Liver (tissue), 9 donors: Measurements from ENCODE around the gene ZNF468. TPM values are rescaled to one million over a fixed set of nuclear protein-coding genes. Genes with fewer than 3 reads are reported as not detected.

Source experiments
- DNase-seq: peaks from one replicate; pipeline ENCODE4 v3.0.0-alpha.2; 2017; ENCODE audit warnings: low spot score
- H3K27ac ChIP-seq, 2 donors: one replicate each; pipeline ENCODE4 v1.7.0; 2013; ENCODE audit warnings: inconsistent platforms in 2 of 2, low read length in 2 of 2, control low read depth in 1 of 2, low read depth in 1 of 2, mild to moderate bottlenecking in 1 of 2
- H3K27me3 ChIP-seq, 4 donors: one replicate each; pipeline versions ENCODE4 v1.6.1 to v1.7.0; 2013; ENCODE audit warnings: low read length in 3 of 4, inconsistent platforms in 1 of 4, mild to moderate bottlenecking in 1 of 4, moderate library complexity in 1 of 4; ENCODE audit not compliant: control insufficient read depth in 4 of 4, insufficient read depth in 4 of 4
- H3K36me3 ChIP-seq, 4 donors: one replicate each; pipeline versions ENCODE4 v1.6.1 to v1.7.0; 2013; ENCODE audit warnings: low read length in 3 of 4, mild to moderate bottlenecking in 3 of 4, low read depth in 1 of 4, moderate library complexity in 1 of 4; ENCODE audit not compliant: control insufficient read depth in 4 of 4, insufficient read depth in 3 of 4
- H3K4me1 ChIP-seq, 4 donors: one replicate each; pipeline versions ENCODE4 v1.6.1 to v1.7.0; 2013; ENCODE audit warnings: low read length in 3 of 4, mild to moderate bottlenecking in 3 of 4, moderate library complexity in 1 of 4; ENCODE audit not compliant: control insufficient read depth in 4 of 4, insufficient read depth in 4 of 4
- H3K4me3 ChIP-seq, 3 donors: one replicate each; pipeline versions ENCODE4 v1.6.1 to v1.7.0; 2013; ENCODE audit warnings: low read length in 3 of 3, control low read depth in 1 of 3, low read depth in 1 of 3, mild to moderate bottlenecking in 1 of 3
- H3K9ac ChIP-seq, 2 donors: one replicate each; pipeline ENCODE4 v1.7.0; 2013; ENCODE audit warnings: low read length in 2 of 2, mild to moderate bottlenecking in 2 of 2, moderate library complexity in 2 of 2, control low read depth in 1 of 2, low read depth in 1 of 2
- H3K9me3 ChIP-seq, 4 donors: one replicate each; pipeline versions ENCODE4 v1.6.1 to v1.7.0; 2013; ENCODE audit warnings: low read length in 3 of 4; ENCODE audit not compliant: control insufficient read depth in 4 of 4
- CTCF ChIP-seq: fragments of 150-350 bp; IDR thresholded peaks from 2 replicates; pipeline ENCODE4 v1.5.1; 2017; ENCODE audit warnings: improper control_type of control experiment, low read depth, low read length; ENCODE audit not compliant: missing input control
- EGR1 ChIP-seq, 2 donors: IDR thresholded peaks; 2 replicates each; pipeline ENCODE4 v1.6.1; 2016 to 2018; ENCODE audit warnings: antibody characterized with exemption in 2 of 2, low read depth in 2 of 2
- FOXA1 ChIP-seq: IDR thresholded peaks from 2 replicates; pipeline ENCODE4 v1.6.1; 2016; ENCODE audit warnings: antibody characterized with exemption
- FOXA2 ChIP-seq: IDR thresholded peaks from 2 replicates; pipeline ENCODE4 v1.6.1; 2016; ENCODE audit warnings: antibody characterized with exemption
- GABPA ChIP-seq, 2 donors: IDR thresholded peaks in 1 of 2; conservative IDR thresholded peaks in 1 of 2; 2 replicates each; pipeline ENCODE4 v1.6.1; 2016; ENCODE audit warnings: antibody characterized with exemption in 2 of 2, mild to moderate bottlenecking in 1 of 2, moderate library complexity in 1 of 2
- HNF4A ChIP-seq, 2 donors: conservative IDR thresholded peaks; 2 replicates each; pipeline ENCODE4 v1.6.1; 2016; ENCODE audit warnings: antibody characterized with exemption in 2 of 2, mild to moderate bottlenecking in 2 of 2
- HNF4G ChIP-seq: IDR thresholded peaks from 2 replicates; pipeline ENCODE4 v1.6.1; 2016; ENCODE audit warnings: antibody characterized with exemption
- JUND ChIP-seq, 2 donors: IDR thresholded peaks; 2 replicates each; pipeline ENCODE4 v1.6.1; 2016; ENCODE audit warnings: antibody characterized with exemption in 2 of 2
- MAX ChIP-seq: IDR thresholded peaks from 2 replicates; pipeline ENCODE4 v1.6.1; 2016; ENCODE audit warnings: antibody characterized with exemption
- NR2F2 ChIP-seq: IDR thresholded peaks from 2 replicates; pipeline ENCODE4 v1.6.1; 2016; ENCODE audit warnings: antibody characterized with exemption
- RAD21 ChIP-seq, 2 donors: IDR thresholded peaks; 2 replicates each; pipeline ENCODE4 v1.6.1; 2016; ENCODE audit warnings: antibody characterized with exemption in 2 of 2, mild to moderate bottlenecking in 2 of 2
- REST ChIP-seq: IDR thresholded peaks from 2 replicates; pipeline ENCODE4 v1.6.1; 2016; ENCODE audit warnings: antibody characterized with exemption, mild to moderate bottlenecking
- RXRA ChIP-seq, 2 donors: IDR thresholded peaks; 2 replicates each; pipeline ENCODE4 v1.6.1; 2017 to 2018; ENCODE audit warnings: antibody characterized with exemption in 2 of 2, mild to moderate bottlenecking in 1 of 2
- SP1 ChIP-seq: IDR thresholded peaks from 2 replicates; pipeline ENCODE4 v1.6.1; 2018; ENCODE audit warnings: antibody characterized with exemption, mild to moderate bottlenecking
- TAF1 ChIP-seq: conservative IDR thresholded peaks from 2 replicates; pipeline ENCODE4 v1.6.1; 2016; ENCODE audit warnings: antibody characterized with exemption, mild to moderate bottlenecking
- YY1 ChIP-seq: IDR thresholded peaks from 2 replicates; pipeline ENCODE4 v1.6.1; 2016; ENCODE audit warnings: antibody characterized with exemption, mild to moderate bottlenecking
- WGBS: extraction: QIAGEN DNeasy Blood & Tissue Kit; methylation state at CpG from one replicate; pipeline ENCODE4 v1.1.7; 2013; 5-methylcytosine and 5-hydroxymethylcytosine counted together
- polyA plus RNA-seq, 2 donors: library from polyadenylated mRNA; stranded (reverse) in 1 of 2; unstranded in 1 of 2; fragments of 200-250 nt in 1 of 2; fragments of >200 nt in 1 of 2; fragmentation: Nextera tagmentation in 1 of 2; extraction: Ambion mirVana in 1 of 2; gene quantifications; one replicate each; pipeline versions ENCODE4 v1.2.1 to v1.2.3, GENCODE V29; 2013 to 2015
- total RNA-seq, 2 donors: library from RNA; depleted of rRNA; stranded (reverse); fragments of >200 nt; gene quantifications; one replicate each; pipeline ENCODE4 v1.2.3, GENCODE V29; 2014
- TF ChIP-seq, protein P1 (sequence below): IDR thresholded peaks from 2 replicates; pipeline ENCODE4 v1.6.1; 2016; ENCODE audit warnings: antibody characterized with exemption
- TF ChIP-seq, protein P2 (sequence below): IDR thresholded peaks from 2 replicates; pipeline ENCODE4 v1.6.1; 2016; ENCODE audit warnings: antibody characterized with exemption
- donor health status: healthy.
- donor health status: healthy.
- donor health status: healthy.
- donor health status: healthy.
- donor health status: healthy.

ZNF468 gene
- total and polyA plus RNA-seq, 4 donors = 2.1 to 15.1 (median 5.2) TPM

DNA sequence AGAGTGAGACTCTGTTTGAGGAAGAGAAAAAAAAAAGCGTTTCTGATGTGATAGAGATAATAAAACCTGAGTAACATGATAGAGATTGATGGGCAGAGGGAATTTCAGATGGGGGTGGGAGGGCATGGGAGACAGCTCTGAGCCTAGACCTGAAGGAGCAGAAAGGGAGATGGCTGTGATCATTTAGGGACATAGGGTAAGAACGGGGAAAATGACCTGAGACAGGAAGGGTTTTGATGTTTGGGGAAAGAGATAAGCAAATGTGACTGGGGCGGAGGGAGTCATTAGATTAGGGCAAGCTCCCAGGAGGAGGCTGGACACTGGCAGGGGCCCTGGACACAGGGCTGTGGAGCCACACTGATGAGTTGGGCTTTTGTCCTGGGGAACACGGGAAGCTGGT, 33.9 kb upstream of the ZNF468 start:
- Histone ChIP-seq H3K9me3 (peaks cover 2 to 20% (median 3%) of the 10 kb centered on the region in 4 donors), H3K36me3 (no peaks in the 10 kb centered on the region), H3K27ac (no peak overlapping the region), H3K4me3 (no peak overlapping the region), H3K9ac (no peak overlapping the region), H3K4me1 (no peaks in the 10 kb centered on the region), H3K27me3 (no peaks in the 10 kb centered on the region)
- no peak for DNase-seq
- 54% methylated on average over 4 of the region's 4 CpGs for WGBS
- TF ChIP-seq RXRA (IDR thresholded peaks at IDR 0.05) (no peak), RAD21 (IDR thresholded peaks at IDR 0.05) (no peak), NR2F2 (no peak), REST (no peak), HNF4A (conservative IDR thresholded peaks at IDR 0.05) (no peak), JUND (IDR thresholded peaks at IDR 0.05) (no peak), GABPA (IDR thresholded peaks at IDR 0.05 in 1 of 2, conservative IDR thresholded peaks at IDR 0.05 in 1 of 2) (no peak), TAF1 (no peak), EGR1 (IDR thresholded peaks at IDR 0.05; ENCODE audit: low read depth in 2 of 2) (no peak), CTCF (no peak), HNF4G (no peak), MAX (no peak), SP1 (no peak), FOXA2 (no peak), FOXA1 (no peak), YY1 (no peak)
- TF ChIP-seq, protein P1, sequence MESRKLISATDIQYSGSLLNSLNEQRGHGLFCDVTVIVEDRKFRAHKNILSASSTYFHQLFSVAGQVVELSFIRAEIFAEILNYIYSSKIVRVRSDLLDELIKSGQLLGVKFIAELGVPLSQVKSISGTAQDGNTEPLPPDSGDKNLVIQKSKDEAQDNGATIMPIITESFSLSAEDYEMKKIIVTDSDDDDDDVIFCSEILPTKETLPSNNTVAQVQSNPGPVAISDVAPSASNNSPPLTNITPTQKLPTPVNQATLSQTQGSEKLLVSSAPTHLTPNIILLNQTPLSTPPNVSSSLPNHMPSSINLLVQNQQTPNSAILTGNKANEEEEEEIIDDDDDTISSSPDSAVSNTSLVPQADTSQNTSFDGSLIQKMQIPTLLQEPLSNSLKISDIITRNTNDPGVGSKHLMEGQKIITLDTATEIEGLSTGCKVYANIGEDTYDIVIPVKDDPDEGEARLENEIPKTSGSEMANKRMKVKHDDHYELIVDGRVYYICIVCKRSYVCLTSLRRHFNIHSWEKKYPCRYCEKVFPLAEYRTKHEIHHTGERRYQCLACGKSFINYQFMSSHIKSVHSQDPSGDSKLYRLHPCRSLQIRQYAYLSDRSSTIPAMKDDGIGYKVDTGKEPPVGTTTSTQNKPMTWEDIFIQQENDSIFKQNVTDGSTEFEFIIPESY = no peak
- TF ChIP-seq, protein P2, sequence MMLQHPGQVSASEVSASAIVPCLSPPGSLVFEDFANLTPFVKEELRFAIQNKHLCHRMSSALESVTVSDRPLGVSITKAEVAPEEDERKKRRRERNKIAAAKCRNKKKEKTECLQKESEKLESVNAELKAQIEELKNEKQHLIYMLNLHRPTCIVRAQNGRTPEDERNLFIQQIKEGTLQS = no peak
